HG02852 (cell line): ENCODE data around the gene HNRNPC.
"Not testable (repeated sequence)": the region's sequence is repeated elsewhere in the genome, so short reads cannot be mapped to it uniquely, and the experiment has no call there.

Experiments
- ATAC-seq: cut with Tn5 transposase; IDR thresholded peaks from one replicate; pipeline ENCODE4 v1.9.1; 2021; ENCODE audit warnings: mild to moderate bottlenecking, moderate library complexity; ENCODE audit not compliant: unreplicated experiment

The HNRNPC gene

GRCh38 chr14:21272661-21273060 lies 3.4 kb upstream of the HNRNPC start:
- not testable (repeated sequence) for ATAC-seq

DNA sequence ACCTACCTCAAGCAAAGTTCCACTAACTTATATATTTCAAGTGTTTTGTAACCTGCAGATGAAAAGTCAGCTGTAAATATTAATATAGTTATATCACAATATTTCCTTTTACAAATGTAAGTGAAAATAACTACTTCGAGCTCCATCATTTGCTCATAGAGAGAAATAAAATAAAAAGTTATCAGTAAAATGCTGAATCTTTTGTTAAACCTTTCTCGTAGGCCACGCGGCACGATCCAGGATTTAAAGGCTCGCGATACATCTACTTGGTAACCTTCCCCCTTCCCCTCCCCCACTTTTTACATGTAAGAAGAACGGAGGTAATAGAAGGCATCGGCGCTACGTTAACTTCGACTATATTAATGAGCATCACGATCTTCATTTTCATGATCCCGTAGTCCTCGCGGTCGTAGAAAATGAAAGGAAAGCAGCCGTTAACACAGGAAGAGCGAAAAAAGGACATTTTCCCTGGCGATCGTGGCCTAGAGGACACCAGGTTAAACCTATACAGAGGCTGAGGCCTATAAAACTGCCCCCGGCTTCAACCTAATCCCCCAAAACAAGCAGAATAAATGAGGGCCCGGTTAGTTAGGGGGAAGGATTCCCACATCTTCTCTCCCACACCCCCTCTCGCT lies 508 bp downstream of the HNRNPC start:
- ATAC-seq = no peak

GRCh38 chr14:21267886-21268616 lies 1.2 kb downstream of the HNRNPC start:
- ATAC-seq = no peak

DNA sequence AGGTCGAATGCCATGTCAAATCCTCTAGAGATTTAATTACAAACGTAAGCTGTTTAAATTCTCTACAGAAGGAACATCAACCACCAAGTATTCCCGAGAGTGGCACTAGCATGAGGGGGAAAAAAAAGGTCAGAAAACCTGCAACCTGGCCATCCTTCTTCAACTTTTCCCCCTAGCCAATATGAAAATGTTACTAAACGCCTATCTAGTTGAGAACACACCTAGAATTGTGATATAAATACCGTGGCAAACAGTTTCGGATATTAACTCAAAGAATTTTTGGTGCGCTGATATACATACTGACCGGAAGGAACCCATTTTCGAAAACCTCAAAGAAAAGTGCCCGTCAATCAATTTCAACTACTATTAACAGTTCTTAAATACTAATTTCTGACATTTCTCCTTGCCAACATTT lies 1.8 kb downstream of the HNRNPC start:
- ATAC-seq = no peak

DNA sequence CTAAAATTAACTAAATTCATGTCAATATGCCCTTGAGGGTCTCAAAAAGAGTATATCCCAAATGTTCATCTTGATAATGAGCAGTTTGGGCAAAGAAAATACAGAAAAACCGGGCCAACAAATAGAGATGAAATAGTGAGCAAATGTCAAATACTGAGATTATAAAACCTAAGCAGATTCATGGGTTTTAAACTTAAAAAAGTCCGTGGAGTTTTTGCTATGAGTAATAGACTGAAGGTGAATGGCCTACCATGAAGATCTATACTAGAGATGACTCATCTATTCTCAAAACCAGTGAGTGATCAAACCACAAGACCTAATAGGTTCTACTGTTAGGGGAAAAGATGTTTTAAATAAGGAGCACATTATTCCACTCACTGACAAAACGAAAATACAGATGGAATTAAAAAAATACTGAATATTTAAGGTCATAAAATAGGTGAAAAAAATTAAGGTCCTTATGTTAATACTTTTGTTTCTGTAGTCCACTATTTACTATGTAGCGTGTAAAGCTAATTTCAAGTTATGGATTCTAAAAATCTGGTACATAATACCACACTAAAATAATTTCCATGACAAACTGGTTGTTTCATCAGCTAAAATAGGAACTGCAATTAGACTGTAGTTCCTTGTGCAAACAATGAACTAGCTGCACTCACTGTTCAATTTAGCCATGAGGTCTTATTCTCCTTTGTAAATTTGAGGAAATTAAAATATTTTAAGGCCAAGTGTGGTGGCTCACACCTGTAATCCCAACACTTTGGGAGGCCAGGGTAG lies 5.0 kb downstream of the HNRNPC start:
- ATAC-seq = peak; percentile 80

DNA sequence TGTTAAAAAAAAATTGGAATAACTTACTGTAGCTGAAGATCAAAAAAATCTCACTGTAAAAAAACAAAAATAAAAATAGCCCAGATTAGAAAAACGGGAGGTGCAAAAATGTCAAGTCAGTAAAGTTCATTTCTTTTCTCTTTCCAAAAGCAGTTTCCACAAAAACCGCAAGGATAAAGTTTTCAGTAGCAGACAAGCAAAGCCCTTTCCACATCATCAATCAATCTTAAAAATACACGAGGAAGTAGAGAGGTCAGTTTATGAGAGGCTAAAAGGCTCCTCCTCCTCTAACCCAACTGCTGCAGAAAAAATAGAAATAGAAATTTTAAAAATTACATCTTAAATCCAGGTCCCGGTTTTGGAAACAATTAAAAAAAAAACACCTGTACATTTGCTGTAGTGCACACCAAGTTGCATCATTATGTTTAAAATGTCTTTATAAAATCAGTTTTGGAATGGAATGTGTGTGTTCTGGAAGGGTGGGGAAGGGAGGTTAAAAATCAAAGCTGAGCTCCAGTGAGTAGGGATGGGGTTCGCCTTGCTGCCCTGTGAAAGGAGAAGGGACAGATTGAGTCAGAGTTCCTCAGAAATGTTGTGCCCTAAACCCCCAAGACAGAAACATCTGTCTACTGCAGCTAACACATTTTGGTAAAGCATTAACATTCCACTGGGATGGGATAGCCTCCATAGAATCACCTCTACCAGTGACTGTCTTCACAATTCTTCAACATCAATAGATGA lies 5.8 kb downstream of the HNRNPC start:
- ATAC-seq = peak; percentile 13

DNA sequence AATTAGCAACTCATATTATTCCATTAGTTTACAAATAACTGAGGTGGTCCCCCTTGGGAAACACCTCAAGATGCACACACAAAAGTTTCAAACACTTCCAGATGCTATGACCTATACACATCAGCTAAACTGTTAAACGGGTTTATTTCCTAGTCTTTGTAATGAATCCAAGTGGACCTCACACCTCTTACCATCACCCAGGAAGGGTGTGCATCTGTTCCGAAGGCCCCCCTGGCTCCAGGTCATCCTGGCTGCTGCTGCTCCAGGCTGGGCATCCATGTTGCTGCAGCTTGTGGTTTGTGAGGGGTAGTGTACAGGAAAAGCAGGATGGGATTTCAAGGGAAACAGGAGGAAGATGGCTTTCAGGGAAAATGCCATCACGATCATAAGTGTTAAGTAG lies 6.8 kb downstream of the HNRNPC start:
- ATAC-seq = no peak

GRCh38 chr14:21261824-21262223 lies 7.4 kb downstream of the HNRNPC start:
- no peak for ATAC-seq

- no peak for ATAC-seq
Measured at GRCh38 chr14:21258889-21259787, 10.1 kb downstream of the HNRNPC start.

- no peak for ATAC-seq
Measured at GRCh38 chr14:21258005-21258888, 11.0 kb downstream of the HNRNPC start.

DNA sequence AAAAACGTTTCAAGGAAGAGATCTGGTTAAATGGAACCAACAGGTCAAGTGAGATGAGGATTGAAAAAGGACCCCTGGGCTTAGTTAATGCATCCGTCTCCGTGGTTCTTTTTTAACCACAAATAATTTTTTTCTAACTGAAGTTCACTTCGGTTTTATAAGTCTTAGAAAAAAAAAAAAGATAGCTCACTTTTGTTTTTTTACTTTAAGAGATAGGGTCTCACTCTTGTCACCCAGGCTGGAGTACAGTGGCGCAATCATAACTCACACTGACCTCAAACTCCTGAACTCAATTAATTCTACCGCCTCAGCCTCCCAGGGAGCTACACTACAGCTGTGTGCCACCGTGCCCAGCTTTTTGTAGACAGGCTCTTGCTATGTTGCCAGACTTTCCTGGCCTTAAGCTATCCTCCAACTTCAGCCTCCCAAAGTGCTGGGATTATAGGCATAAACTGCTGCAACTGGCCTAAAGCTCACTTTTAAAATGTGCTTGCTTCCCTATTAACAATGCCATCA lies 11.8 kb downstream of the HNRNPC start:
- ATAC-seq = no peak

- ATAC-seq = no peak
Measured at GRCh38 chr14:21256539-21257393, 12.5 kb downstream of the HNRNPC start.

DNA sequence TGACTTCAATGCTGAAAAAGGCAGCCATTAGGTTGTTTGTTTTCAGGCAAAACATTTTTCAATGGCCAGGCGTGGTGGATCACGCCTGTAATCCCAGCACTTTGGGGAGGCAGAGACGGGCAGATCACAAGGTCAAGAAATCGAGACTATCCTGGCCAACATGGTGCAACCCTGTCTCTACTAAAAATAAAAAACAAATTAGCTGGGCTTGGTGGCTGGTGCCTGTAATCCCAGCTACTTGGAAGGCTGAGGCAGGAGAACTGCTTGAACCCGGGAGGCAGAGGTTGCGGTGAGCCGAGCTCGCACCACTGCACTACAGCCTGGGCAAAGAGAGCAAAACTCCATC lies 13.2 kb downstream of the HNRNPC start:
- ATAC-seq = not testable (repeated sequence)

- no peak for ATAC-seq
Measured at GRCh38 chr14:21255385-21256101, 13.7 kb downstream of the HNRNPC start.

DNA sequence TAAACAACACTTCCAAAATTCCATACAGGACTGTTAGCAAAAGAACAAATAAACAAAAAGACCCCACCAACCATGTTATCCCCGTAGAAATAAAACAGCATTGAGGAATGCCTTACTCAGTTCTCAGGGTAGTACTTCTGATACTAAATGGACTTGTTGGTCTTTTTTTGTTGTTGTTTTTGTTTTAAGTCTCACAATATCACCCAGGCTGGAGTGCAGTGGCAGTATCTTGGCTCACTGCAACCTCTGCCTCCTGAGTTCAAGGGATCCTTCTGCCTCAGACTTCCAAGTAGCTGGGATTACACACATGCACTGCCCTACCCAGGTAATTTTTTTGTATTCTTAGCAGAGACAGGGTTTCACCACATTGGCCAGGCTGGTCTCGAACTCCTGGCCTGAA lies 17.1 kb downstream of the HNRNPC start:
- no peak for ATAC-seq

GRCh38 chr14:21251215-21251614 lies 18.0 kb downstream of the HNRNPC start:
- no peak for ATAC-seq

GRCh38 chr14:21248739-21249411 lies 20.4 kb downstream of the HNRNPC start:
- no peak for ATAC-seq
